ENCODE results near the gene RSPH3. TPM values are rescaled to one million over a fixed set of nuclear protein-coding genes. Genes with fewer than 3 reads are reported as not detected.

Gene RSPH3
- total and polyA plus RNA-seq, 2 donors from 2014 or later: 5.5 to 20.2 TPM

GRCh38 chr6:158972241-158973233, 27.5 kb downstream of the RSPH3 start:
- intact Hi-C loops (cut with DNase I): no loop called here
- Histone ChIP-seq H3K9ac (ENCODE audit: low read length in 3 of 3) (no peak overlapping the region), H3K27me3 (ENCODE audit: control insufficient read depth, insufficient read depth, low read length) (no peaks in the 10 kb centered on the region), H3K27ac (ENCODE audit: low read depth in 2 of 2, low read length in 2 of 2) (no peak overlapping the region), H3K36me3 (ENCODE audit: control insufficient read depth in 2 of 3, insufficient read depth in 3 of 3, low read length in 3 of 3) (peaks cover 5 to 11% (median 8%) of the 10 kb centered on the region in 3 donors), H3K9me3 (ENCODE audit: control insufficient read depth in 2 of 3, insufficient read depth in 1 of 3, low read length in 3 of 3) (peaks cover 0 to 5% (median 3%) of the 10 kb centered on the region in 3 donors), H3K4me3 (ENCODE audit: low read length in 3 of 3) (no peak overlapping the region), H3K4me1 (ENCODE audit: control insufficient read depth in 2 of 3, insufficient read depth in 2 of 3, low read depth in 1 of 3, low read length in 3 of 3) (no peaks in the 10 kb centered on the region)
- TF ChIP-seq CTCF (IDR thresholded peaks at IDR 0.05; ENCODE audit: borderline replicate concordance, extremely low read depth, insufficient read depth): peak; percentile 48
- FAIRE-seq (peak; percentile 99), DNase-seq (peak in 2 of 5 donors; percentile 61 to 62)

GRCh38 chr6:158970640-158971275, 29.2 kb downstream of the RSPH3 start:
- H3K27ac ChIP-seq (ENCODE audit: low read depth in 2 of 2, low read length in 2 of 2): no peak overlapping the region

GRCh38 chr6:158969148-158969547, 30.9 kb downstream of the RSPH3 start:
- intact Hi-C loops (cut with DNase I): no loop called here
- no peak for FAIRE-seq

More at GRCh38 chr6:158970640-158971275, 29.2 kb downstream of the RSPH3 start:
- intact Hi-C loops (cut with DNase I): no loop called here
- DNase-seq: no peak
- Histone ChIP-seq H3K4me1 (ENCODE audit: control insufficient read depth in 2 of 3, insufficient read depth in 2 of 3, low read depth in 1 of 3, low read length in 3 of 3) (no peaks in the 10 kb centered on the region), H3K9ac (ENCODE audit: low read length in 3 of 3) (no peak overlapping the region), H3K36me3 (ENCODE audit: control insufficient read depth in 2 of 3, insufficient read depth in 3 of 3, low read length in 3 of 3) (peaks cover 2 to 9% (median 6%) of the 10 kb centered on the region in 3 donors), H3K27me3 (ENCODE audit: control insufficient read depth, insufficient read depth, low read length) (no peaks in the 10 kb centered on the region), H3K9me3 (ENCODE audit: control insufficient read depth in 2 of 3, insufficient read depth in 1 of 3, low read length in 3 of 3) (peaks cover 0 to 6% (median 3%) of the 10 kb centered on the region in 3 donors), H3K4me3 (ENCODE audit: low read length in 3 of 3) (no peak overlapping the region)
- FAIRE-seq: no peak
- no peak for TF ChIP-seq CTCF (IDR thresholded peaks at IDR 0.05; ENCODE audit: borderline replicate concordance, extremely low read depth, insufficient read depth)

More at GRCh38 chr6:158969148-158969547, 30.9 kb downstream of the RSPH3 start:
- no peaks in the 10 kb centered on the region for H3K27me3 ChIP-seq (ENCODE audit: control insufficient read depth, insufficient read depth, low read length)
- no peak overlapping the region for H3K27ac ChIP-seq (ENCODE audit: low read depth in 2 of 2, low read length in 2 of 2)
- H3K9ac ChIP-seq (ENCODE audit: low read length in 3 of 3): no peak overlapping the region
- peaks cover 2 to 6% (median 4%) of the 10 kb centered on the region in 3 donors for H3K36me3 ChIP-seq (ENCODE audit: control insufficient read depth in 2 of 3, insufficient read depth in 3 of 3, low read length in 3 of 3)
- no peaks in the 10 kb centered on the region for H3K4me1 ChIP-seq (ENCODE audit: control insufficient read depth in 2 of 3, insufficient read depth in 2 of 3, low read depth in 1 of 3, low read length in 3 of 3)
- H3K9me3 ChIP-seq (ENCODE audit: control insufficient read depth in 2 of 3, insufficient read depth in 1 of 3, low read length in 3 of 3): peaks cover 0 to 6% (median 3%) of the 10 kb centered on the region in 3 donors
- peak in 1 of 5 donors; percentile 14 for DNase-seq
- no peak overlapping the region for H3K4me3 ChIP-seq (ENCODE audit: low read length in 3 of 3)
- no peak for TF ChIP-seq CTCF (IDR thresholded peaks at IDR 0.05; ENCODE audit: borderline replicate concordance, extremely low read depth, insufficient read depth)

Measured in kidney (tissue), 14 donors.